HepG2 (cell line): ENCODE measurements around the gene ZBTB4. TPM values are rescaled to one million over a fixed set of nuclear protein-coding genes. Genes with fewer than 3 reads are reported as not detected.

Source experiments
- BRD4 ChIP-seq: sonication (generic); formaldehyde crosslinking; IDR thresholded peaks from 2 replicates; pipeline ENCODE4 v1.4.0; 2020; ENCODE audit warnings: missing genetic modification reagents
- CAMTA2 ChIP-seq: sonication (generic); formaldehyde crosslinking; IDR thresholded peaks from 2 replicates; pipeline ENCODE4 v1.4.0; 2020; ENCODE audit warnings: mild to moderate bottlenecking, missing genetic modification reagents, borderline replicate concordance
- HOXA3 ChIP-seq: sonication (generic); formaldehyde crosslinking; IDR thresholded peaks from 2 replicates; pipeline ENCODE4 v1.5.0; 2020; ENCODE audit warnings: missing genetic modification reagents
- HOXA5 ChIP-seq: sonication (generic); formaldehyde crosslinking; IDR thresholded peaks from 2 replicates; pipeline ENCODE4 v1.4.0; 2020; ENCODE audit warnings: missing genetic modification reagents
- HOXA9 ChIP-seq: sonication (generic); formaldehyde crosslinking; IDR thresholded peaks from 2 replicates; pipeline ENCODE4 v1.8.1; 2022; ENCODE audit warnings: missing genetic modification reagents, mild to moderate bottlenecking, moderate library complexity, borderline replicate concordance
- IKZF5 ChIP-seq: IDR thresholded peaks from 2 replicates; pipeline ENCODE4 v1.6.1; 2018; ENCODE audit warnings: missing genetic modification reagents, mild to moderate bottlenecking, missing compliant biosample characterization
- JUN ChIP-seq: sonication (generic); formaldehyde crosslinking; IDR thresholded peaks from 2 replicates; pipeline ENCODE4 v1.4.0; 2020; ENCODE audit warnings: mild to moderate bottlenecking, missing genetic modification reagents
- MAF1 ChIP-seq: sonication (generic); formaldehyde crosslinking; IDR thresholded peaks from 2 replicates; pipeline ENCODE4 v1.5.0; 2020; ENCODE audit warnings: missing genetic modification reagents, borderline replicate concordance
- MED1 ChIP-seq: sonication (generic); formaldehyde crosslinking; IDR thresholded peaks from 2 replicates; pipeline ENCODE4 v1.4.0; 2020; ENCODE audit warnings: missing genetic modification reagents
- MEIS1 ChIP-seq: sonication (generic); formaldehyde crosslinking; IDR thresholded peaks from 2 replicates; pipeline ENCODE4 v1.9.0; 2021; ENCODE audit warnings: mild to moderate bottlenecking, missing genetic modification reagents, moderate library complexity, borderline replicate concordance
- PHF8 ChIP-seq: sonication (generic); formaldehyde crosslinking; IDR thresholded peaks from 2 replicates; pipeline ENCODE4 v1.5.0; 2020; ENCODE audit warnings: missing genetic modification reagents
- POGK ChIP-seq: sonication (generic); formaldehyde crosslinking; conservative IDR thresholded peaks from 2 replicates; pipeline ENCODE4 v1.8.0; 2022; ENCODE audit warnings: mild to moderate bottlenecking, moderate library complexity, missing genetic modification reagents
- SNRNP70 ChIP-seq: fragments of 200-400 bp; formaldehyde crosslinking; IDR thresholded peaks from 2 replicates; pipeline ENCODE4 v1.6.1; 2017; ENCODE audit warnings: mild to moderate bottlenecking, low read depth, low read length, moderate library complexity
- SOX13 ChIP-seq, 3 experiments: fragments of 450-650 bp in 1 of 3; sonication (generic) in 1 of 3; formaldehyde crosslinking in 1 of 3; IDR thresholded peaks in 2 of 3; conservative IDR thresholded peaks in 1 of 3; 2 replicates each; pipeline versions ENCODE4 v1.5.0 to v1.6.1; 2016 to 2020; ENCODE audit warnings: antibody characterized with exemption in 1 of 3, mild to moderate bottlenecking in 1 of 3, missing compliant biosample characterization in 1 of 3, missing genetic modification reagents in 1 of 3, moderate library complexity in 1 of 3
- SP5 ChIP-seq: IDR thresholded peaks from 2 replicates; pipeline ENCODE4 v1.6.1; 2016; ENCODE audit warnings: low read depth, borderline replicate concordance
- SRY ChIP-seq: sonication (generic); formaldehyde crosslinking; IDR thresholded peaks from 2 replicates; pipeline ENCODE4 v1.8.0; 2022; ENCODE audit warnings: mild to moderate bottlenecking, missing genetic modification reagents
- UBTF ChIP-seq: sonication (generic); formaldehyde crosslinking; IDR thresholded peaks from 2 replicates; pipeline ENCODE4 v1.4.0; 2020; ENCODE audit warnings: mild to moderate bottlenecking, missing genetic modification reagents
- YEATS2 ChIP-seq: sonication (generic); formaldehyde crosslinking; IDR thresholded peaks from 2 replicates; pipeline ENCODE4 v1.4.0; 2020; ENCODE audit warnings: missing genetic modification reagents, borderline replicate concordance
- ZFP90 ChIP-seq: sonication (generic); formaldehyde crosslinking; IDR thresholded peaks from 2 replicates; pipeline ENCODE4 v1.8.0; 2022; ENCODE audit warnings: missing genetic modification reagents, mild to moderate bottlenecking, inconsistent platforms, borderline replicate concordance
- ZIK1 ChIP-seq: sonication (generic); formaldehyde crosslinking; IDR thresholded peaks from 2 replicates; pipeline ENCODE4 v1.5.0; 2020; ENCODE audit warnings: mild to moderate bottlenecking, low read depth, missing genetic modification reagents, borderline replicate concordance
- ZNF205 ChIP-seq: IDR thresholded peaks from 2 replicates; pipeline ENCODE4 v1.6.1; 2018; ENCODE audit warnings: missing biosample characterization, missing genetic modification reagents
- ZNF703 ChIP-seq: sonication (generic); formaldehyde crosslinking; IDR thresholded peaks from 2 replicates; pipeline ENCODE4 v1.5.1; 2020; ENCODE audit warnings: missing genetic modification reagents, mild to moderate bottlenecking, moderate library complexity, borderline replicate concordance
- ZNF768 ChIP-seq: sonication (generic); formaldehyde crosslinking; IDR thresholded peaks from 2 replicates; pipeline ENCODE4 v1.4.0; 2020; ENCODE audit warnings: missing genetic modification reagents
- polyA plus RNA-seq, 8 experiments: library from polyadenylated mRNA; depleted of rRNA in 3 of 8; stranded (reverse) in 7 of 8; unstranded in 1 of 8; fragments of >200 nt; fragmentation: Illumina TruSeq in 4 of 8; extraction: Trizol in 4 of 8; gene quantifications; 2 replicates each; pipeline versions ENCODE4 v1.2.1 to v1.2.3, GENCODE V29; 2011 to 2016; ENCODE audit warnings: low read depth in 4 of 8, missing spikeins in 1 of 8, mixed read lengths in 1 of 8; ENCODE audit not compliant: insufficient read depth in 1 of 8
- total RNA-seq, 5 experiments: library from RNA; depleted of rRNA; stranded (reverse); fragments of >200 nt; fragmentation: Illumina TruSeq; extraction: Trizol; gene quantifications; 2 replicates each; pipeline ENCODE4 v1.2.3, GENCODE V29; 2016; ENCODE audit warnings: low read depth in 1 of 5

The ZBTB4 gene
- total and polyA plus RNA-seq, 2 of the 13 experiments (the other 11 are each of a cell fraction or from before 2014, with no cell fraction given) = 4.3 to 7.4 TPM

- peak; percentile 72; the same call in 1 of the 2 replicates for TF ChIP-seq ZIK1 (CRISPR knock-in tag)
- TF ChIP-seq SOX13 (IDR thresholded peaks at IDR 0.05) = no peak
- no peak for TF ChIP-seq SOX13 (CRISPR knock-in tag; conservative IDR thresholded peaks at IDR 0.05 in 1 of 2, IDR thresholded peaks at IDR 0.05 in 1 of 2)
- no peak for TF ChIP-seq HOXA9
- TF ChIP-seq MED1 (CRISPR knock-in tag) = peak; percentile 37; the same call in 1 of the 2 replicates
- peak; percentile 65; the same call in 1 of the 2 replicates for TF ChIP-seq HOXA3 (CRISPR knock-in tag)
- TF ChIP-seq HOXA5 = peak; percentile 38; the same call in 1 of the 2 replicates
- TF ChIP-seq SRY (CRISPR knock-in tag) = 0 out of 2 replicates have a peak, but pooled peaks have one; percentile 47
- TF ChIP-seq IKZF5 (CRISPR knock-in tag) = peak; percentile 65; the same call in 1 of the 2 replicates
- peak; percentile 74 for TF ChIP-seq PHF8 (CRISPR knock-in tag)
- TF ChIP-seq MAF1 = no peak
- peak; percentile 33; the same call in 1 of the 2 replicates for TF ChIP-seq YEATS2 (CRISPR knock-in tag)
- no peak for TF ChIP-seq SNRNP70
- TF ChIP-seq JUN (CRISPR knock-in tag) = peak; percentile 54; the same call in 1 of the 2 replicates
- TF ChIP-seq POGK (CRISPR knock-in tag) = peak; percentile 69; the same call in 1 of the 2 replicates
- no peak; the same call in 1 of the 2 replicates for TF ChIP-seq BRD4 (CRISPR knock-in tag)
- 0 out of 2 replicates have a peak, but pooled peaks have one; percentile 42 for TF ChIP-seq ZFP90 (CRISPR knock-in tag)
- TF ChIP-seq SP5 (CRISPR knock-in tag) = peak; percentile 43; the same call in 1 of the 2 replicates
- 0 out of 2 replicates have a peak, but pooled peaks have one; percentile 51 for TF ChIP-seq ZNF768 (CRISPR knock-in tag)
- 0 out of 2 replicates have a peak, but pooled peaks have one; percentile 72 for TF ChIP-seq CAMTA2
- TF ChIP-seq UBTF (CRISPR knock-in tag) = peak; percentile 60
- TF ChIP-seq ZNF703 (CRISPR knock-in tag) = peak; percentile 64; the same call in 1 of the 2 replicates
- no peak for TF ChIP-seq ZNF205
- peak; percentile 80; the same call in 1 of the 2 replicates for TF ChIP-seq MEIS1 (CRISPR knock-in tag)
Observed at GRCh38 chr17:7444682-7445618, 34.5 kb downstream of the ZBTB4 start, which contains the start of gene CHRNB1 (continued).
